ENCODE measurements around the gene RNFT1. TPM values are rescaled to one million over a fixed set of nuclear protein-coding genes. Genes with fewer than 3 reads are reported as not detected.
A peak's percentile ranks its signal among the peaks of the same experiment; 100 is the strongest.

Gene RNFT1
- total and polyA plus RNA-seq, 10 of the 15 experiments (the other 5 are each of a cell fraction or from before 2014, with no cell fraction given), result 7.7 to 20.2 (median 12.1) TPM

DNA sequence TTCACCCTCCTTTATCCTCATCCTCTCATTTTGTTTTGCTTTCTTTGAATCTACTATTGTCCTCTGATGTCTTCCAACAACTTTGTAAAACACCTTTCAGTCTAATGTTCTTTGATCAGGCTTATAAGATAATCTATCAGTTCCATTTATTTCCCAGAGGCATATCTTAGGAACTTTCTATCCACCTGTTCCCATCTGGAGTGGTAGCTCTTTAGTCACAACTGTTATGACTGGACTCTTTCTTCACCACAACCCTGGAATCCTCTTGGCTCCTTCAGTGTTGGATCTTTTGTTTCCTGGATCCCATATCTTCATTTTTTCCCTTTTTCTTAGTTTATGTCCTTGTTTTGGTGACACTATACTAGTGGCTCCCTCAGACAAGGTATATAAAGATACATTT, 48.1 kb downstream of the RNFT1 start:
- SMC1A ChIA-PET (ENCODE audit: uncharacterized antibody, unreplicated experiment), result no interaction called here
- Histone ChIP-seq H3K36me3 (ENCODE audit: control insufficient read depth in 2 of 2, insufficient read depth in 2 of 2, low read length in 1 of 2) (peaks cover 0 to 15% of the 10 kb centered on the region in 2 experiments; a peak in 2 of 4 replicates), H3K79me2 (ENCODE audit: control insufficient read depth, insufficient read depth, low read length) (no peaks in the 10 kb centered on the region), H3K4me3 (no peak overlapping the region), H3K27ac (ENCODE audit: control insufficient read depth, insufficient read depth) (no peak overlapping the region), H3K4me2 (ENCODE audit: control insufficient read depth, insufficient read depth) (no peak overlapping the region), H3K4me1 (ENCODE audit: control insufficient read depth, insufficient read depth, low read length) (no peaks in the 10 kb centered on the region), H4K20me1 (ENCODE audit: control insufficient read depth, insufficient read depth) (no peaks in the 10 kb centered on the region), H3K27me3 (replicated peaks in 1 of 2; ENCODE audit: control insufficient read depth in 2 of 2, insufficient read depth in 2 of 2, low read length in 1 of 2) (no peaks in the 10 kb centered on the region), H2AFZ (ENCODE audit: control insufficient read depth, low read depth, low read length) (no peak overlapping the region), H3K9ac (ENCODE audit: control insufficient read depth, insufficient read depth, low read length) (no peak overlapping the region), H3K9me3 (replicated peaks; ENCODE audit: control insufficient read depth, insufficient read depth, low read length) (no peaks in the 10 kb centered on the region)
- TF ChIP-seq SMC3 (IDR thresholded peaks at IDR 0.05; ENCODE audit: borderline replicate concordance, low read length) (no peak), NFXL1 (IDR thresholded peaks at IDR 0.05; ENCODE audit: borderline replicate concordance) (peak; percentile 75), HCFC1 (IDR thresholded peaks at IDR 0.05; ENCODE audit: low read length) (no peak), RB1 (IDR thresholded peaks at IDR 0.05; ENCODE audit: borderline replicate concordance) (no peak), ZNF217 (IDR thresholded peaks at IDR 0.05) (no peak), EED (IDR thresholded peaks at IDR 0.05; ENCODE audit: low read depth) (no peak)
- in situ Hi-C loops (cut with MboI) (loop anchor here (5.0 kb wide), 1 partner anchor 121 kb away; no protein-coding TSS in a partner anchor), intact Hi-C loops (cut with micrococcal nuclease; ENCODE audit: unreplicated experiment) (loop anchor here (10.0 kb wide), 1 partner anchor 118 kb away; no protein-coding TSS in a partner anchor)
- DNase-seq (ENCODE audit: low read depth, low spot score), result no peak
- CTCF ChIA-PET, result interaction anchor here (3.5 to 5.0 kb wide), 2 partner anchors 17 to 170 kb away, joined by 12 to 49 read pairs; no protein-coding TSS in a partner anchor
- BruUV-seq (replicated peaks), result no TSS peak
- RAD21 ChIA-PET (ENCODE audit: unreplicated experiment), result no interaction called here
- no peak for ATAC-seq
- POLR2A ChIA-PET, result no interaction called here
- FAIRE-seq, result no peak

DNA sequence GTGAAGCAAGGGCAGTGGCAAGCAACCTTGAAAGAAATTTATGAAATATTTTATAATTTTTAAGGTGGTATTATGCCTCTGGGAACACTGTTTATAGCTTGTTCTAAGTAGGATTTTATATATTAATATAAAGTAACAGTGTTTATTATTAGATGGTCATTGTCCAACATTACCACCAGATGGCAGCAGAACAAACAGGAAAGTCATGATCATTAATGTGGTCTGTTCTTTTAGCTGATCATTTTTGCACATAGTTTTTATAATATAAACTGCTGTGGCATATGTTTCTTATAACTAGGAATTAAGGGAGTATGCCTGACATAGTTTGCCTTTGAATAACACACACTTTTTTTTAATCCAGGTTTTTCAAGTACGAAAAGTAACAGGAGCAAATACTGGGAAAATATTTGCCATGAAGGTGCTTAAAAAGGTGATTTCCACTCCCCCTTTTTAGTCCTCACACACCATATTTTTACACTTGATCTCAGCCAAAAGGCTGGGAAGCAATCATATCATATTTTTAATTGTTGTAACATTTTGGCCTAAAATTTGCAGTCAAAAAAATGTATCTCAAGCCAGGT, 50.2 kb downstream of the RNFT1 start:
- peaks cover 0 to 18% of the 10 kb centered on the region in 2 experiments; a peak in 2 of 4 replicates for H3K36me3 ChIP-seq (ENCODE audit: control insufficient read depth in 2 of 2, insufficient read depth in 2 of 2, low read length in 1 of 2)
- FAIRE-seq (peak; percentile 89), DNase-seq (ENCODE audit: low read depth, low spot score) (no peak), ATAC-seq (peak; percentile 77)
- no peaks in the 10 kb centered on the region for H3K27me3 ChIP-seq (replicated peaks in 1 of 2; ENCODE audit: control insufficient read depth in 2 of 2, insufficient read depth in 2 of 2, low read length in 1 of 2)
- SMC1A ChIA-PET (ENCODE audit: uncharacterized antibody, unreplicated experiment), result interaction anchor here (0.6 to 4.9 kb wide), 11 partner anchors 10 to 797 kb away, joined by 3 to 40 read pairs (median 4); partner anchors contain the start of gene RNFT1
- H3K4me2 ChIP-seq (ENCODE audit: control insufficient read depth, insufficient read depth), result no peak overlapping the region
- RAD21 ChIA-PET (ENCODE audit: unreplicated experiment), result interaction anchor here (0.6 to 1.6 kb wide), 12 partner anchors 9 to 395 kb away, joined by 3 to 21 read pairs (median 4); partner anchors contain the start of genes RNFT1, RPS6KB1 and TUBD1
- peak; percentile 61; the same call in 1 of the 2 replicates for TF ChIP-seq SMC3 (IDR thresholded peaks at IDR 0.05; ENCODE audit: borderline replicate concordance, low read length)
- peak; percentile 89 for TF ChIP-seq NFXL1 (IDR thresholded peaks at IDR 0.05; ENCODE audit: borderline replicate concordance)
- TF ChIP-seq, protein P1, sequence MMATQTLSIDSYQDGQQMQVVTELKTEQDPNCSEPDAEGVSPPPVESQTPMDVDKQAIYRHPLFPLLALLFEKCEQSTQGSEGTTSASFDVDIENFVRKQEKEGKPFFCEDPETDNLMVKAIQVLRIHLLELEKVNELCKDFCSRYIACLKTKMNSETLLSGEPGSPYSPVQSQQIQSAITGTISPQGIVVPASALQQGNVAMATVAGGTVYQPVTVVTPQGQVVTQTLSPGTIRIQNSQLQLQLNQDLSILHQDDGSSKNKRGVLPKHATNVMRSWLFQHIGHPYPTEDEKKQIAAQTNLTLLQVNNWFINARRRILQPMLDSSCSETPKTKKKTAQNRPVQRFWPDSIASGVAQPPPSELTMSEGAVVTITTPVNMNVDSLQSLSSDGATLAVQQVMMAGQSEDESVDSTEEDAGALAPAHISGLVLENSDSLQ (IDR thresholded peaks at IDR 0.05), result no peak
- peak; percentile 53 for TF ChIP-seq RAD21 (IDR thresholded peaks at IDR 0.05; ENCODE audit: insufficient read depth, low read depth, low read length)
- TF ChIP-seq, protein P2, sequence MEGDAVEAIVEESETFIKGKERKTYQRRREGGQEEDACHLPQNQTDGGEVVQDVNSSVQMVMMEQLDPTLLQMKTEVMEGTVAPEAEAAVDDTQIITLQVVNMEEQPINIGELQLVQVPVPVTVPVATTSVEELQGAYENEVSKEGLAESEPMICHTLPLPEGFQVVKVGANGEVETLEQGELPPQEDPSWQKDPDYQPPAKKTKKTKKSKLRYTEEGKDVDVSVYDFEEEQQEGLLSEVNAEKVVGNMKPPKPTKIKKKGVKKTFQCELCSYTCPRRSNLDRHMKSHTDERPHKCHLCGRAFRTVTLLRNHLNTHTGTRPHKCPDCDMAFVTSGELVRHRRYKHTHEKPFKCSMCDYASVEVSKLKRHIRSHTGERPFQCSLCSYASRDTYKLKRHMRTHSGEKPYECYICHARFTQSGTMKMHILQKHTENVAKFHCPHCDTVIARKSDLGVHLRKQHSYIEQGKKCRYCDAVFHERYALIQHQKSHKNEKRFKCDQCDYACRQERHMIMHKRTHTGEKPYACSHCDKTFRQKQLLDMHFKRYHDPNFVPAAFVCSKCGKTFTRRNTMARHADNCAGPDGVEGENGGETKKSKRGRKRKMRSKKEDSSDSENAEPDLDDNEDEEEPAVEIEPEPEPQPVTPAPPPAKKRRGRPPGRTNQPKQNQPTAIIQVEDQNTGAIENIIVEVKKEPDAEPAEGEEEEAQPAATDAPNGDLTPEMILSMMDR (IDR thresholded peaks at IDR 0.05 in 2 of 3, conservative IDR thresholded peaks at IDR 0.05 in 1 of 3; ENCODE audit: control insufficient read depth in 2 of 3, extremely low read depth in 1 of 3, insufficient read depth in 1 of 3, low read depth in 3 of 3, low read length in 3 of 3), result peak; percentile 42 to 54 (median 47); a peak in 5 of 6 replicates
- TF ChIP-seq ETV6 (conservative IDR thresholded peaks at IDR 0.05 in 1 of 2, IDR thresholded peaks at IDR 0.05 in 1 of 2; ENCODE audit: borderline replicate concordance in 1 of 2, low read depth in 1 of 2), result peak in 1 of 2 experiments; percentile 57; a peak in 2 of 4 replicates
- in situ Hi-C loops (cut with MboI), result no loop called here
- H3K4me1 ChIP-seq (ENCODE audit: control insufficient read depth, insufficient read depth, low read length), result no peaks in the 10 kb centered on the region
- BruUV-seq (replicated peaks), result no TSS peak
- no peaks in the 10 kb centered on the region for H4K20me1 ChIP-seq (ENCODE audit: control insufficient read depth, insufficient read depth)
- WGBS (ENCODE audit: insufficient coverage, insufficient replicate concordance, low lambda C conversion rate, missing lambda C conversion rate), result 100% methylated on average over 1 of the region's 1 CpG
- intact Hi-C loops (cut with micrococcal nuclease; ENCODE audit: unreplicated experiment), result loop anchor here (5.0 to 10.0 kb wide), 2 partner anchors 120 to 162 kb away; no protein-coding TSS in a partner anchor
- no peak overlapping the region for H3K9ac ChIP-seq (ENCODE audit: control insufficient read depth, insufficient read depth, low read length)
- no peak overlapping the region for H3K4me3 ChIP-seq
- CTCF ChIA-PET, result interaction anchor here (0.5 to 5.0 kb wide), 32 partner anchors 10 to 998 kb away, joined by 3 to 49 read pairs (median 4); partner anchors contain the start of genes PTRH2, RNFT1, RPS6KB1 and TUBD1
- no peaks in the 10 kb centered on the region for H3K79me2 ChIP-seq (ENCODE audit: control insufficient read depth, insufficient read depth, low read length)
- H3K27ac ChIP-seq (ENCODE audit: control insufficient read depth, insufficient read depth), result no peak overlapping the region
- H2AFZ ChIP-seq (ENCODE audit: control insufficient read depth, low read depth, low read length), result no peak overlapping the region
- no peaks in the 10 kb centered on the region for H3K9me3 ChIP-seq (replicated peaks; ENCODE audit: control insufficient read depth, insufficient read depth, low read length)
- POLR2A ChIA-PET, result no interaction called here

All from GM12878 (cell line).